GM18861 (cell line): ENCODE results near the gene PSMB7.

Experiments used
- ATAC-seq: cut with Tn5 transposase; IDR thresholded peaks from one replicate; pipeline ENCODE4 v1.9.1; 2021; ENCODE audit not compliant: unreplicated experiment

The PSMB7 gene

GRCh38 chr9:124415102-124415851 is at the start of gene PSMB7:
PSMB7 (minus strand) TSS chr9:124415442; CDS start chr9:124415425, 17 bp downstream.
- peak; percentile 85 for ATAC-seq

GRCh38 chr9:124462739-124463138 is 47.5 kb upstream of the PSMB7 start:
- no peak for ATAC-seq

GRCh38 chr9:124458441-124458840 is 43.2 kb upstream of the PSMB7 start:
- ATAC-seq: no peak

GRCh38 chr9:124457887-124458431 is 42.7 kb upstream of the PSMB7 start:
- no peak for ATAC-seq

- ATAC-seq: no peak
These were observed 42.0 kb upstream of the PSMB7 start for GRCh38 chr9:124457079-124457886.

- ATAC-seq: no peak
These were observed 41.3 kb upstream of the PSMB7 start for GRCh38 chr9:124456341-124457078.

- ATAC-seq: no peak
These were observed 40.6 kb upstream of the PSMB7 start for GRCh38 chr9:124455820-124456219.

GRCh38 chr9:124454791-124455443 is 39.7 kb upstream of the PSMB7 start:
- no peak for ATAC-seq

- ATAC-seq: no peak
These were observed 39.1 kb upstream of the PSMB7 start for GRCh38 chr9:124454296-124454695.

- no peak for ATAC-seq
These were observed 38.4 kb upstream of the PSMB7 start for GRCh38 chr9:124453586-124454191.

GRCh38 chr9:124452841-124453585 is 37.8 kb upstream of the PSMB7 start:
- ATAC-seq: no peak

- no peak for ATAC-seq
These were observed 37.1 kb upstream of the PSMB7 start for GRCh38 chr9:124452326-124452725.

- no peak for ATAC-seq
These were observed 35.9 kb upstream of the PSMB7 start for GRCh38 chr9:124450931-124451661.

- ATAC-seq: no peak
These were observed 35.1 kb upstream of the PSMB7 start, which contains the start of gene ADGRD2 for GRCh38 chr9:124450241-124450924. ADGRD2 (plus strand) TSS chr9:124450451; CDS start chr9:124451667, 1,216 bp downstream.

GRCh38 chr9:124449381-124450151 is 34.3 kb upstream of the PSMB7 start:
- no peak for ATAC-seq

- ATAC-seq: no peak
These were observed 32.8 kb upstream of the PSMB7 start for GRCh38 chr9:124448019-124448418.

- ATAC-seq: no peak
These were observed 32.0 kb upstream of the PSMB7 start for GRCh38 chr9:124447297-124447661.

GRCh38 chr9:124444166-124444565 is 28.9 kb upstream of the PSMB7 start:
- no peak for ATAC-seq
